GM18520 (cell line): ENCODE data around the gene PFKL.
A peak's percentile ranks its signal among the peaks of the same experiment; 100 is the strongest.
"Not testable (repeated sequence)": the region's sequence is repeated elsewhere in the genome, so short reads cannot be mapped to it uniquely, and the experiment has no call there.

Experiments
- ATAC-seq: cut with Tn5 transposase; IDR thresholded peaks from one replicate; pipeline ENCODE4 v1.9.1; 2021; ENCODE audit not compliant: unreplicated experiment

The PFKL gene

DNA sequence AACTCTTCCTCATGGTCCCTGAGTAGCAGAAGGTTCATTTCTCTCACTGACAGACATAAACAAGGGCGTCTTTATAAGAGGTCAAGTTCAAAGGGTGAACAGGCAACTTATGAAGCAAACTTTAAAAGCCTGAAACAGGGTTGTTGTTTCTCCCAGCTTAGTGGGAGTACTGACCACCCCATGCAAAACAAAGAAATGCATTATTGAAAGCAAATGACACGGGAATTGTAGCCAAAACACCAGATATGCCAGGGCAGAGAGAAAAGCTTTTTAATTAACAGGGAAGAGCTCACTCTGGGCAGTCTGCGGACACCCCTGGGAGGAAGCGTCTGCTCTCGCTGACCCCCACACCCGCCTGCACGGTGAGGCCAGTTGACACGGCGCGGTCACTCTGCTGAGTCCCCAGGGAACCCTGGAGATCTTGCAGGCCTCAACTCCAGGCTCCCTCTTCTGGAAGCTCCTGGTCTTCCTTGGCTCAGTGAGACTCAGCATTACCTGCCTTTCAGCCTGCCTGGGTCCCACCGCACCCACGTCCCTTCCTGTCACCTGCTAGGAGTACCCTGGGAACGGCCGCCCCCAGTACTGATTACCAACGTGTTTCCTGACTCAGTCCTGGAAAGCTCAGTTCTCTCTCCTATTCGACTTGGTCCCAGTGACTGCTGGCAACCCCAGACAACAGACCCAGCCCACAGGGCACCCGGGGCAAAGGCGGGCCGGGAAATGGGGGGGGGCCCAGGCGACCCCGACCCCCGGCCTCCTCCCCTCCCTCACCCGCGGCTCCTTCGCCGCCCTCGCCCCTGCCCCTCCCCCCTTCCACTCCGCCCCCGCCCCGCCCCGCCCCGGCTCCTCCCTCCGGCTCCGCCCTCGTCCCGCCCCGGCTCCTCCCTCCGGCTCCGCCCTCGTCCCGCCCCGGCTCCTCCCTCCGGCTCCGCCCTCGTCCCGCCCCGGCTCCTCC, 38.4 kb downstream of the PFKL start:
- ATAC-seq, result no peak

DNA sequence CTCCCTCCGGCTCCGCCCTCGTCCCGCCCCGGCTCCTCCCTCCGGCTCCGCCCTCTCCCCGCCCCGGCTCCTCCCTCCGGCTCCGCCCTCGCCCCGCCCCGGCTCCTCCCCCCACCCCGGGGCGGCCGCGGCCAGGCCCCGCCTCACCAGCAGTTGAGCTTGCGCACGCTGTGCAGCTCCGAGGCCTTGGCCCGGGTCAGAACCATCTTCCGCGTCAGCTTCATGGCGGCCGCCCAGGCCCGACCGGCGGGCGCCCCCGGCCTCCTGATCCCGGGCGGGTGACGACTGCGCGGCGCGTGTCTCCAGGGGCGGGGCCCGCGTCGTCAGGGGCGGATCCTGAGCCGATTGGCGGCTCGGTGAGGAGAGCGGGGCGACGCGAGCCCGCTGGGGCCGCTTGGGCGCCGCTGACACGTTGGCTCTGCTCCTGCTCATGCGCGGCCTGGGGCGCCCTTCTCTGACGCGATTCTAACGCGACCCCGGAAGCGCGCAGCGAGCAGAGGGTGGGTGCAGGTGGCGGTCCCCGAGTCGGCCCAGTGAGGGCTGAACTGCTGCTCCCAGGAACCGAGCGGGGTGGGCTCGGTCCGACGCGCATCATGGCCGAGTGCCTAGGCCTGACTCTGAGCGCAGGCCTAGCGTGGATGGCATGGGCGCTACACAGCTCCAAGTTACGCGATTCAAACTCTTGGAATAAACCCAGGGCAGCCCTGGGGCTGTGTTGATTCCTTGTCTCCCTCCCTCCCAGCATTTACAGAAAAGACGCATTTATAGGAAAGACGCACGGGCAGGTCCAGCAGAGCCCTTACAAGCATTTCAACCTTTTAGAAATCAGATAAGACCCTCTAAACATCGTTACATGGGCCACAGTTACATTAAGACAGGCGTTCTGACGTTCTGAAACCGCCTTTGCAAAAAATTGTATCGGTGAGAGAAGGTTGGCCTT, 39.4 kb downstream of the PFKL start, which contains the start of gene CFAP410:
Gene CFAP410 (minus strand): TSS at position 420 of the 940 bp plus-strand sequence. CDS start 196 bp downstream, at position 224.
- ATAC-seq, result peak; percentile 91

DNA sequence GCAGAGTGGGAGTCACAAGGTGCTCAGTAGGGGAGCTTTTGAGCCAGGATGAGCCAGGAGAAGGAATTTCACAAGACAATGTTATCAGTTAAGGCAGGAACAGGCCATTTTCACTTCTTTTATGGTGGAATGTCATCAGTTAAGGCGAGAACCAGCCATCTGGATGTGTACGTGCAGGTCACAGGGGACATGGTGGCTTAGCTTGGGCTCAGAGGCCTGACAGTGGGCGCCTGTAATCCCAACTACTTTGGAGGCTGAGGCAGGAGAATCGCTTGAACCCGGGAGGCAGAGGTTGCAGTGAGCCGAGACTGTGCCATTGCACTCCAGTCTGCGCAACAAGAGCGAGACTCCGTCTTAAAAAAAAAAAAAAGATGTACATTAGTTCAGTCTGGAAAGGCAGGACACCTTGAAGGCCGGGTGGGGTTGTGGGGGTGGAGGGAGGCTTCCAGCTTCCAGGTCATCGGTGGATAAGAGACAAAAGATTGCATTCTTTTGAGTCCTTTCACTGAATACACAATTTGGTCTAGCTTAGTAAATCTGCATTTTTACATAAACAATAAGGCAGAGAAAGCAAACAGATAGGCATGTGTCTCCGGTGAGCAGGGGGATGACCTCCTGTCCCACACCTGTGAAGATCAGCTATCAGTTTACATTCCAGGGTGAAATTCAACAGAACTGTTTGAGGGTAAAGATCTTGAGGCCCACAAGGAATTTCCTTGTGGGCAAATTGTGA, 42.0 kb downstream of the PFKL start:
- ATAC-seq, result not testable (repeated sequence)

DNA sequence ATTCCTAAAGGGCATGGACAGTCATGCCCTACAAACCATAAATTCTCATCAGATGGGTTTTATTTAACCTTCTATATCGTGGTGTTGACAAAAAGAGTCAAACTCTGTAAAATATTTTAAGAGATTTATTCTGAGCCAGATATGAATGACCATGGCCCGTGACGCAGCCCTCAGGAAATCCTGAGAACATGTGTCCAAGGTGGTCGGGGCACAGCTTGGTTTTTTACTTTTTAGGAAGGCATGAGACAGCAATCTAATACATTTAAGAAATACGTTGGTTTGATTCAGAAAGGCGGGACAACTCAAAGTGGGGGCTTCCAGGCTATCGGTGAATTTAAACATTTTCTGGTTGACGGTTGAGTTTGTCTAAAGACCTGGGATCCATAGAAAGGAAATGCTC, 43.1 kb downstream of the PFKL start:
- ATAC-seq, result not testable (repeated sequence)

DNA sequence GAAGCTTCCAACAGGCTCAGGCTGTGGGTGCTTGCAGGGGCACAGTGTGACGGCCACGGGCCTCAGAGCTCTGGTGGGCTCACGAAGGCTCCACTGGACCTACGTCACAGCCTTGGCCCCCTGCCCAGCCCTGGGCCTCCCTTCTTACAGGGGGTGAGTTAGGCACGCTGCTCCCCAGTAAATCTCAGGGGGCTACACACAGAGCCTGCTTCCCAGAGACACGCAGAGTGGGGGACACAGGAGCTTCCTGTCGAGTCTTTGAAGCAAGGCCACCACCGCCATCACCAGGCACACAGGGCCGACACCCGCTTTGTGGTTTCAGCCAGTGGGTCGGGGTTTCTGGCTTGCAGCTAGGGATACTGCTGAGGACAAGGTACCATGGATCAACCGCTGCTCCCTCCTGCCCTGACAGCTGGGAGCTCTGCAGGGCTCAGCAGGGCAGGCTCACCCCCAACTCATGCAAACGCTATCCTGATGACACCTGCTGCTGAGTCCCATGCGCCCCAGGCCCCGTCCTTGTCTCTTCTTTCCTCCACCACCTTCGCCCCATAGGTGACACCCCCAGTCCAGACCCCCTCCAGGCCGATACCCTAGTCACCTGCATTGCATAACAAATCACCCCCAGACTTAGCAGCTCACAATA, 44.8 kb downstream of the PFKL start:
- no peak for ATAC-seq

DNA sequence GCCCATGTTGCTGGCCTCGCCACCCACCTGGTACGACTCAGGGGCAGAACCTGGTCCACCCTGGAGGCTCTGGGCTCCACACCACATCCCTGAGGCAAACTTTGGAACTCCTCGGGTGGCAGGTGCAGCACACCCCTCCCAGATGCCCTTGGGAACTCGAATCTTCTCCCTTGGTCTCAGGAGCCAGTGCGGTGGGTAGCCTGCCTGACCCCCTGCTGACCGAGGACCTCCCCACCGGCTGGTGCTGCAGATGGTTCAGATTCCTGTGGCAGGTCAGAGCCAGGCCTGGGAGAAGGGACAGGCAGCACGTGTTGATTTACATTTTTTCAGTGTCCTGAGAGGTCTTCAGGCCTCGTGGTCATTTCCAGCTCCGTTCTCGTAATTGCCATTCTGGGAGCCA, 45.6 kb downstream of the PFKL start:
- ATAC-seq, result no peak

DNA sequence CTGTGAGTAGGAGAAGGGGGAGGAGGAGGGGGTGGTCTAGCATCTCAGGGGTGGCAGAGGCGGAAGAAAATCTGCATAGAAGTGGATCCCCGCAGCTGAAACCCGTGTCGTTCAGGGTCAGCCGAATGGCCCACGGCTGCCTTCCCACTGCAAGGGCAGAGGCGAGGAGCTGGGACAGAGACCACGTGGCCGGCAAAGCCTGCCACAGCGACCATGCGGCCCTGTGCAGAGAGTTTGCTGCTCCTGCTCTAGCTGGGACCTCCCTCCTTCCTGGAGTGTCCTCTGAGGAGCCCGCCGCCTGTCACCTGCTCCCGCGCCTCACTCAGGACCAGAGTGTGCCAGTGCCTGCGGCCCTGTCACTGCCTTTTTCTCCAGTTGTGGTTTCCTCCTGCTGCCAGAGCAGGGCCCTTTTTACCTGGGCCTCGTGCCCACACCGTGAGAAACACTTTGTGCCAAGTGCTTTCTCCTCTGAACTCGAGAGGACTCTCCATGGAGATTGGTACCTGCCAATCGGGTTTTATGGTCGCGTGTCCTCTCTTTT, 48.1 kb downstream of the PFKL start:
- no peak for ATAC-seq

DNA sequence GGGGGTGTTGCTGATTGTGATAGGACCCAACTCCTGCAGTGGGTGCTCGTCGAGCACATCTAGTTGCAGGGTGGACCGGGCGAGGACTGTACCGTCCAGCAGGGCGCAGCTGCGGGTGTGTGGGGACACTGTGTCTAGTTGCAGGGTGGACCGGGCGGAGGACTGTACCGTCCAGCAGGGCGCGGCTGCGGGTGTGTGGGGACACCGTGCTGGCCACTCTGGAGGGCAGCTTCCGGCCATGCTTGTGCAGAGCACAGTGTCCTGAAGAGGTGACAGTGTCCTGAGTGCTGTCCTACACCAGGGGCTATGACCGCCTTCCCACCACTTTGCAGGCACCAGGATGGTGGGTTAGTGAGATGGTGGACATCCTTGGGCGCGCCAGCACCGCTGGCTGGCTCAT, 49.0 kb downstream of the PFKL start:
- no peak for ATAC-seq

DNA sequence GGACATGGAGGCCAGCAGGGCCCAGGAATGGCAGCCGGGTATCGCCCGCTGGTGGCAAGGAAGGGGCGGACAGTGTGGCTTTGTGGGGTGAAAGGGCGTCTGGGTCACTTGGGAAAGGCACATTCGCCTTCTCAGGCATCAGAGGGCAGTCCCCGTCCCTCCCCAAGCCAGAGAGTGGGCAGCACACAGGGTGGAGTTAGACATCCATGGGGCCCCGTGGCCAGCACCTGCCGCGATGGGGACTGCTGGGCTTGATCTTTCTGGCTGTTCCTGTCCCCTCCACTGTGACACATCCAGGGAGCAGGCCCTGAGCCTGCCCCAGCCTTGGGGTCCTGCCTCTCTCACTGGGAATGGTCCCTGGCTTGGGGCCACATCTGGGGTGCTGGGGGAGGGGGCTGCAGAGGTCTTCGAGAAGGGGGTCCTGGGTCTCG, 49.6 kb downstream of the PFKL start:
- ATAC-seq, result no peak

DNA sequence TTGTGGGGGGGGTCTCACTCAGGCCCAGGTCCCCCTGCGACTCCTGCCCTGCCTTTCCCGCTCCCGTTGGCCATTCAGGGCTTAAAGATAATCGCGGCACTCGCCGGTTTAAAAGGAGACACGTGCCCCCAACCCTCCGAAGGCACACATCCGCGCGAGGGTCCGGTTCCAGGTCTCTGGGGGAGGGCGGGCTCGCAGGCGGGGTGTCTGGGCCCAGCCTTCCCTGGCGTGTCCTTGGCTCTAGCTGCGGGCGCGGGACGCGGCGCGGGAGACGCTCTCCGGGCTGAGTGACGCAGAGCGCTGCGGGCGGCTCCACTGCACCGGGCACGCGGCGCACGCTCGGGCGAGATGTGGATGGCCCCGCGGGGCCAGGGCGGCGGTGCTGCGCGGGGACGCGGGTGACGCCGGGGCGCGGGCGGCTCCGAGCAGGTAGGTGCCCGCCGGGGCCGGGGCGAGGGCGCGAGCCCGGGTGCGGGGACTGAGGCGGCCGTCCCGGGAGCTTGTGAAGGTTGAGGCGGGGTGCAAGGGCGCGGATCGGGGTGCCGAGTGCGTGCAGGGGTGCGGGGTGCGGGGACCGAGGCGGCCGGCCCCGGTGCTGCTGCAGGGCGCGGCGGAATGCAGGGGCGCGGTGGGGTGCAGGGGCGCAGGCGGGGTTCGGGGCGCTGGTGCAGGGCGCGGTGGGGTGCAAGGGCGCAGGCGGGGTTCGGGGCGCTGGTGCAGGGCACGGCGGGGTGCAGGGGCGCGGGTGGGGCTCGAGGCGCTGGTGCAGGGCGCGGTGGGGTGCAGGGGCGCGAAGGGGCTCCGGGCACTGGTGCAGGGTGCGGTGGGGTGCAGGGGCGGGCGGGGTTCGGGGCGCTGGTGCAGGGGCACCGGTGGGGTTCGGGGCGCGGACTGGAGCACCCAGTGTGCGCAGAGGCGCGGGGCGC, 50.3 kb downstream of the PFKL start:
- ATAC-seq, result no peak

DNA sequence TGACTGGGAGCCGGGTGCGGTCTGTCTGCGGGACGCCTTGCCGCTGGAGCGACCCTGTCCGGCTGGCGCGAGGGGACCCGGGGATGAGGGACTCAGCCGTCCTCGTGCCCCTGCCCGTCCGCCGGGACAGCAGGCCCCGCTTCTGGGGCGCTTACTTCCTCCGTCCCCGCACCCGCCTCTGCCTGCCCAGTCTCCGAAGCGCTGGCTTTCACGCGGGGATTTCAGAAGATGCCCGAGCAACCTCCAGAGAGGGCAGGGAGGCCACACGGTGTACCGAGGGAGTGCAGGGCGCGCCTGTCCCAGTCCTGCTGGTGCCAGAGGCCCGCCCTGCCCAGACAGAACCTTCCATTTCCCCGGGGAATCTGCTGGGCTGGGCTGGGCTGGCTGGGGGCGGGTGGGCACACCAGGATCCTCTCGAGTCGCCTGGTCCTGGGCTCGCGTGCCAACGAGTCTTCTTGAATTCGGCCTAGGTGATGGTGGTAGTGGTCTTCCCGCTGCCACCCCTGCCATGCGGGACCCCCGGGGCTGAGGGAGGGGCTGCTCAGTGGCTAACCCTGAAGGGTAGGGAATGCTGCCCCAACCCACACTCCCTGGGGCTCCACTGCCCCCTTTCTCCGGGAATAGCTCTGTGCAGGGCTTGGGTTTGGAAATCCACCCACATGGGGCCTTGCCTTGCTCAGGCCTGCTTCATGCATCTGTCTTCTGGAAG, 51.1 kb downstream of the PFKL start:
- no peak for ATAC-seq

DNA sequence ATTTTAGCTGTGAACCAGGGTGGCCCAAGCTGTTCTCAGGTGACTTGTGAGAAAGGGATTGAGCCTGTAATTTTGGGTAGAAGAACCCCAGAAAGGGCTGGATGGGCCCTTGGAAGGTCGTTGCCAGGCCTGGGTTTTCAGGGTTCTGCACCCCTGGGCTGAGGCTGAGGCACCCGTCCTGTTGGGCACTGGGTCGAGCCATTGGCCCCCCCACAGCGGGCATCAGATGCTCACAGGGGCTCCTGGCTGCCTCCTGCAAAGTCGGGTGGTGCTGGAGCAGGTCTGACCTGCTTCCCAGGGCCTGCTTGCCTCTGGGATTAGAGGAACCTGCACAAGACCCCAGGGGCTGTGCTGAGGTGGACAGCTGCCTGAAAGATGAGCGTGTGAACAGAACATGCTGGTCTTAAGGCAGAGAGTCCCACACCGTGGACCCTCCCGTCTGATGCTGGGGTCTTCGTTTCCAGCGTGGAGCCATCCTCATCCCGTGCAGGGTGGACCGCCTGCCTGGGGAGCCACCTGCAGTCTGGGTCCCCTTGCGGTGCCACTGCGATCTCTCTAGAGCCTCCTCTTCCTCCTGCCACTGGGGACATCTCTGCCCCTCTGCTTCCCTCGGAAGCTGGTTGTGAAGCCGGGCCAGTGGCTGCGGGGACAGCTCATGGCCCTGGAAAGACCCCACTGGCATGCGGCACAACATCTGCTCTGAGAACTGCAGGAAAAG, 51.8 kb downstream of the PFKL start:
- no peak for ATAC-seq

DNA sequence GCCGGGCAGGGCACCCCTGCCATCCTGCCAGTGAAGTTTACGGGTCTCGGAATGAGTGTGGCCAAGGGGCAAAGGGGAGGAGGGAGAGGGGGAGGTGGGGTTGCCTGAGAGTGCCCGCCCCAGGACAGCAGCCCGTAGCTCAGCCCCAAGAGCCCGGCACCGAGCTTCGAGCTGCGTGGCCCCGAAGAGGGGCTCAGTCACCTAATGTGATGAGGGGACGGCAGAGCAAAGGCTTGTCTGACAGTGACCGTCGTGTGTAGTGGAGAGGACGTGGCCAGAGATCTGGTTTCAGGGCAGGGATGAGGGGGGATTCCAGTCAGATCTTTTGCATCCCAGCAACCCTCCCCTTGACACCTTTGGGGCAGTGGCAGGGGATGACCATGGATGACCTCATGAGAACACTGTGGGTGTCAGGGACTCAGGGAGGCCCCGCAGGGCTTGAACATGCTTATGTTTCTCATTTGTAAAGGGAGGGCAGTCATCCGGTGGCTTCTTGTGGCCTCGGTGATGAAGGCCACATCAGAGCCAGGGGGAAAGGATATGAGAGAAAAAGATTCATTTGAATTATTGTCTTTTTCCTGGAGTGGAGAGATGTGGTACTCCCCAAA, 52.5 kb downstream of the PFKL start:
- ATAC-seq, result no peak

DNA sequence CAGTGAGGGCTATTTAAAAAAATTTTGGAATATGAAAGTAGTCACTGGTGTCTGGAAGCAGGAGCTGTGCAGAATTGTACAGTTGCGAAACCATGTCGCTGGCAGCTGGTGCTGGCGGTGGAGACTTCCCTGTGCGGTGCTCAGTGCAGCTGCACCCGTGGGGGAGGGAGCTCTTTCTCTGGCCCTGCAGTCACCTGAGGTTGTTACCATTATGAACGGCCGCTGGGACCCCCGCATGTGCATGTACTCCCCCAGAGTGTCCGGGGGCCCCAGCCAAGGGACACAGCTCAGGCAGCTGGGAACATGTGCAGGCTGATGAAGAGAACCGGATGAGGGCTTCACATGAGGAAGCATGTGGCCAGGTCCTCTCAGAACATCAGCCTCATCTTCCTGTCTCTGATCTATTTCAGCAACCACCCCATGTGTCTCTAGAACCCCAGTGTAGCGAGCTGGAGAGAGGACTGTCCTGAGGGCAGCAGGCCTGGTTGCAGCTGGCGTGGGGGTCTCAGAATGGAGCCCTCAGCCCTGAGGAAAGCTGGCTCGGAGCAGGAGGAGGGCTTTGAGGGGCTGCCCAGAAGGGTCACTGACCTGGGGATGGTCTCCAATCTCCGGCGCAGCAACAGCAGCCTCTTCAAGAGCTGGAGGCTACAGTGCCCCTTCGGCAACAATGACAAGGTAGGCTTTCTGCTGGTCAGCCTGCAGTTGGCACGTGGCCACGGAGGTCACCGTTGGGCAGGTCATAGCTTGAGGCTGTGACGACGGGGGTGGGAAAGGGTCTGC, 53.5 kb downstream of the PFKL start, which contains the start of gene TRPM2:
Gene TRPM2 (plus strand): TSS at position 431 of the 780 bp plus-strand sequence. CDS start 80 bp downstream, at position 511.
- ATAC-seq, result no peak

DNA sequence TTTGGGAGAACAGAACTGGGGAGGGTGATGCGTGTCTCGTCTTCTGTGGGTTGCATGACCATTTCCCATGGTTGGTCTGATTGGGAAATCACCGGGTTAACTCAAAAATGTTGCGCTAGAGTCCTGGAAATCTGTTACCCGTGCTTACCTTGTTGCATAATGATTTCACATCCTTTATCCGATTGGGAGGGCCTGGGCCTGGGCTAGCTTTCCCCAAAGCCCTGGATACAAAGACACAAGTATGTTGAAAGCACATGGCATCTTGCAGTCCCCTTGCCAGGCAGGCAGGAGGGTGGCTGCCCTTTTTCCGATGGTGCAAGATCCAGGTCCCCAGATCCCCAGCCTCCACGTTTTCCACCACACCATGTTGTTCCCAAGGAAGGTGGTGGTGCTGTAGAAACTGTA, 54.1 kb downstream of the PFKL start:
- no peak for ATAC-seq
